ENCODE measurements around the gene CENPM. TPM values are rescaled to one million over a fixed set of nuclear protein-coding genes. Genes with fewer than 3 reads are reported as not detected.
A peak's percentile ranks its signal among the peaks of the same experiment; 100 is the strongest.

Gene CENPM
- total RNA-seq, 1 experiment from 2014 or later = 69.3 TPM

- intact Hi-C loops (cut with micrococcal nuclease; ENCODE audit: unreplicated experiment) = no loop called here
- BruUV-seq (replicated peaks) = no TSS peak
- no peak for DNase-seq
- CTCF ChIA-PET = no interaction called here
- H3K4me3 Mint-ChIP-seq (ENCODE audit: low read depth, unreplicated experiment) = no peak overlapping the region
- H3K36me3 Mint-ChIP-seq (ENCODE audit: insufficient read depth, unreplicated experiment) = no peaks in the 10 kb centered on the region
- H3K27me3 Mint-ChIP-seq (ENCODE audit: unreplicated experiment) = peaks cover under 1% of the 10 kb centered on the region
- no peak for TF ChIP-seq CTCF (IDR thresholded peaks at IDR 0.05; ENCODE audit: unreplicated experiment)
- no peak overlapping the region for H3K27ac Mint-ChIP-seq (ENCODE audit: unreplicated experiment)
- H3K4me1 Mint-ChIP-seq (ENCODE audit: low read depth, unreplicated experiment) = peaks cover 7% of the 10 kb centered on the region
- no peaks in the 10 kb centered on the region for H3K9me3 Mint-ChIP-seq (ENCODE audit: low read depth, unreplicated experiment)
These were observed 17.1 kb upstream of the CENPM start for GRCh38 chr22:41964112-41964491.

- CTCF ChIA-PET = no interaction called here
These were observed 16.6 kb upstream of the CENPM start for GRCh38 chr22:41963453-41964111.

GRCh38 chr22:41957941-41958556 lies 11.1 kb upstream of the CENPM start:
- Mint-ChIP-seq H3K27ac (ENCODE audit: unreplicated experiment) (no peak overlapping the region), H3K4me1 (ENCODE audit: low read depth, unreplicated experiment) (peaks cover 13% of the 10 kb centered on the region), H3K36me3 (ENCODE audit: insufficient read depth, unreplicated experiment) (no peaks in the 10 kb centered on the region), H3K27me3 (ENCODE audit: unreplicated experiment) (no peaks in the 10 kb centered on the region), H3K9me3 (ENCODE audit: low read depth, unreplicated experiment) (no peaks in the 10 kb centered on the region), H3K4me3 (ENCODE audit: low read depth, unreplicated experiment) (peak overlapping the region; percentile 41)
- no peak for DNase-seq
- TF ChIP-seq CTCF (IDR thresholded peaks at IDR 0.05; ENCODE audit: unreplicated experiment) = no peak
- BruUV-seq (replicated peaks) = no TSS peak
- CTCF ChIA-PET = interaction anchor here (0.7 kb wide), 2 partner anchors 11 to 273 kb away, joined by 3 to 4 read pairs; partner anchors contain the start of gene CENPM
- intact Hi-C loops (cut with micrococcal nuclease; ENCODE audit: unreplicated experiment) = no loop called here

More at GRCh38 chr22:41963453-41964111, 16.6 kb upstream of the CENPM start:
- no peaks in the 10 kb centered on the region for H3K9me3 Mint-ChIP-seq (ENCODE audit: low read depth, unreplicated experiment)
- H3K4me1 Mint-ChIP-seq (ENCODE audit: low read depth, unreplicated experiment) = peaks cover 7% of the 10 kb centered on the region
- H3K36me3 Mint-ChIP-seq (ENCODE audit: insufficient read depth, unreplicated experiment) = no peaks in the 10 kb centered on the region
- H3K27me3 Mint-ChIP-seq (ENCODE audit: unreplicated experiment) = no peaks in the 10 kb centered on the region
- no peak overlapping the region for H3K4me3 Mint-ChIP-seq (ENCODE audit: low read depth, unreplicated experiment)
- no peak for DNase-seq
- no peak overlapping the region for H3K27ac Mint-ChIP-seq (ENCODE audit: unreplicated experiment)
- intact Hi-C loops (cut with micrococcal nuclease; ENCODE audit: unreplicated experiment) = no loop called here
- BruUV-seq (replicated peaks) = no TSS peak
- no peak for TF ChIP-seq CTCF (IDR thresholded peaks at IDR 0.05; ENCODE audit: unreplicated experiment)

GRCh38 chr22:41952713-41953112 lies 5.8 kb upstream of the CENPM start:
- Mint-ChIP-seq H3K9me3 (ENCODE audit: low read depth, unreplicated experiment) (no peaks in the 10 kb centered on the region), H3K36me3 (ENCODE audit: insufficient read depth, unreplicated experiment) (peaks cover 8% of the 10 kb centered on the region), H3K27ac (ENCODE audit: unreplicated experiment) (no peak overlapping the region), H3K4me3 (ENCODE audit: low read depth, unreplicated experiment) (no peak overlapping the region), H3K27me3 (ENCODE audit: unreplicated experiment) (no peaks in the 10 kb centered on the region), H3K4me1 (ENCODE audit: low read depth, unreplicated experiment) (peaks cover 26% of the 10 kb centered on the region)
- TF ChIP-seq CTCF (IDR thresholded peaks at IDR 0.05; ENCODE audit: unreplicated experiment) = no peak
- DNase-seq = no peak
- CTCF ChIA-PET = interaction anchor here (0.5 kb wide), 1 partner anchor 27 kb away, joined by 6 read pairs; no protein-coding TSS in a partner anchor
- BruUV-seq (replicated peaks) = no TSS peak
- intact Hi-C loops (cut with micrococcal nuclease; ENCODE audit: unreplicated experiment) = no loop called here

Data from Calu3 (cell line).